ENCODE measurements around the gene CPSF4. TPM values are rescaled to one million over a fixed set of nuclear protein-coding genes. Genes with fewer than 3 reads are reported as not detected.
"Not testable (repeated sequence)": the region's sequence is repeated elsewhere in the genome, so short reads cannot be mapped to it uniquely, and the experiment has no call there.

The CPSF4 gene
- total RNA-seq, 1 donor from 2014 or later: 37.7 TPM

- peak; percentile 89 for DNase-seq (ENCODE audit: low read depth, low spot score)
These were observed 30.2 kb upstream of the CPSF4 start, which contains the start of the genes BUD31 and PDAP1 for GRCh38 chr7:99408379-99409191. BUD31 (plus strand) TSS chr7:99408969; CDS start chr7:99411093, 2,124 bp downstream. PDAP1 (minus strand) TSS chr7:99408597; CDS start chr7:99408548, 49 bp downstream.

- DNase-seq (ENCODE audit: low read depth, low spot score): no peak
These were observed 29.6 kb upstream of the CPSF4 start for GRCh38 chr7:99409192-99409572.

GRCh38 chr7:99409806-99410205 is 28.9 kb upstream of the CPSF4 start:
- no peak for DNase-seq (ENCODE audit: low read depth, low spot score)

GRCh38 chr7:99410635-99411034 is 28.1 kb upstream of the CPSF4 start:
- DNase-seq (ENCODE audit: low read depth, low spot score): no peak

GRCh38 chr7:99415513-99416127 is 23.1 kb upstream of the CPSF4 start:
- not testable (repeated sequence) for DNase-seq (ENCODE audit: low read depth, low spot score)

- DNase-seq (ENCODE audit: low read depth, low spot score): no peak
These were observed 20.5 kb upstream of the CPSF4 start for GRCh38 chr7:99418260-99418659.

GRCh38 chr7:99419323-99420021 is 19.3 kb upstream of the CPSF4 start:
- no peak for DNase-seq (ENCODE audit: low read depth, low spot score)

- no peak for DNase-seq (ENCODE audit: low read depth, low spot score)
These were observed 18.5 kb upstream of the CPSF4 start for GRCh38 chr7:99420213-99420612.

GRCh38 chr7:99420986-99421385 is 17.8 kb upstream of the CPSF4 start:
- no peak for DNase-seq (ENCODE audit: low read depth, low spot score)

- no peak for DNase-seq (ENCODE audit: low read depth, low spot score)
These were observed 16.6 kb upstream of the CPSF4 start for GRCh38 chr7:99422186-99422585.

GRCh38 chr7:99422625-99423024 is 16.1 kb upstream of the CPSF4 start:
- DNase-seq (ENCODE audit: low read depth, low spot score): no peak

- DNase-seq (ENCODE audit: low read depth, low spot score): no peak
These were observed 13.6 kb upstream of the CPSF4 start for GRCh38 chr7:99424932-99425730.

- DNase-seq (ENCODE audit: low read depth, low spot score): no peak
These were observed 9.7 kb upstream of the CPSF4 start for GRCh38 chr7:99428972-99429566.

GRCh38 chr7:99429756-99430155 is 9.0 kb upstream of the CPSF4 start:
- no peak for DNase-seq (ENCODE audit: low read depth, low spot score)

GRCh38 chr7:99431756-99432540 is 6.8 kb upstream of the CPSF4 start:
- DNase-seq (ENCODE audit: low read depth, low spot score): not testable (repeated sequence)

GRCh38 chr7:99433158-99433557 is 5.6 kb upstream of the CPSF4 start:
- DNase-seq (ENCODE audit: low read depth, low spot score): no peak

GRCh38 chr7:99437946-99438572 is 684 bp upstream of the CPSF4 start:
- DNase-seq (ENCODE audit: low read depth, low spot score): no peak

GRCh38 chr7:99440195-99440594 is 1.5 kb downstream of the CPSF4 start:
- DNase-seq (ENCODE audit: low read depth, low spot score): no peak

- no peak for DNase-seq (ENCODE audit: low read depth, low spot score)
These were observed 7.4 kb downstream of the CPSF4 start for GRCh38 chr7:99446096-99446495.

GRCh38 chr7:99447943-99448342 is 9.2 kb downstream of the CPSF4 start:
- no peak for DNase-seq (ENCODE audit: low read depth, low spot score)
